Stomach (tissue), 9 donors: ENCODE data around the gene LRIG1. TPM values are rescaled to one million over a fixed set of nuclear protein-coding genes. Genes with fewer than 3 reads are reported as not detected.

Experiments
- DNase-seq, 2 donors: peaks; one replicate each; pipeline versions ENCODE4 v3.0.0 to v3.0.0-alpha.2; 2013 to 2019
- H3K27ac ChIP-seq, 5 donors: fragments of 200-600 bp in 4 of 5; sonication (generic) in 4 of 5; one replicate each; pipeline ENCODE4 v1.5.1; 2013 to 2019; ENCODE audit warnings: mild to moderate bottlenecking in 1 of 5, moderate library complexity in 1 of 5
- H3K27me3 ChIP-seq, 3 donors: fragments of 200-600 bp; sonication (generic); one replicate each; pipeline ENCODE4 v1.5.1; 2017 to 2019; ENCODE audit warnings: mixed run types in 1 of 3
- H3K36me3 ChIP-seq, 4 donors: fragments of 200-600 bp; sonication (generic); 1 replicate in 3 of 4; 2 replicates in 1 of 4; pipeline ENCODE4 v1.5.1; 2016 to 2019
- H3K4me1 ChIP-seq, 4 donors: fragments of 200-600 bp; sonication (generic); one replicate each; pipeline ENCODE4 v1.5.1; 2016 to 2019
- H3K4me3 ChIP-seq, 4 donors: fragments of 200-600 bp; sonication (generic) in 3 of 4; one replicate each; pipeline ENCODE4 v1.5.1; 2016 to 2019; ENCODE audit warnings: mild to moderate bottlenecking in 1 of 4
- H3K9me3 ChIP-seq, 4 donors: fragments of 200-600 bp; sonication (generic); one replicate each; pipeline ENCODE4 v1.5.1; 2016 to 2019
- CTCF ChIP-seq, 7 experiments: fragments of 450-650 bp in 4 of 7; fragments of 200-600 bp in 3 of 7; sonication (generic) in 3 of 7; IDR thresholded peaks; one replicate each; pipeline ENCODE4 v1.5.1; 2016 to 2019; ENCODE audit warnings: antibody characterized with exemption in 7 of 7, control low read depth in 2 of 7, mild to moderate bottlenecking in 1 of 7
- EP300 ChIP-seq: sonication (generic); formaldehyde crosslinking; IDR thresholded peaks from one replicate; pipeline ENCODE4 v1.6.1; 2017; ENCODE audit warnings: antibody characterized with exemption
- POLR2A ChIP-seq, 4 donors: fragments of 450-650 bp; IDR thresholded peaks; one replicate each; pipeline ENCODE4 v1.6.1; 2016; ENCODE audit warnings: antibody characterized with exemption in 4 of 4, control low read depth in 2 of 4, mild to moderate bottlenecking in 1 of 4, moderate library complexity in 1 of 4
- POLR2AphosphoS5 ChIP-seq, 3 donors: sonication (generic); formaldehyde crosslinking; IDR thresholded peaks; one replicate each; pipeline ENCODE4 v1.6.1; 2016; ENCODE audit warnings: antibody characterized with exemption in 3 of 3
- WGBS, 5 donors: extraction: QIAGEN DNeasy Blood & Tissue Kit in 3 of 5; methylation state at CpG; one replicate each; pipeline versions ENCODE4 v1.1.5 to v1.1.7; 2013 to 2018; 5-methylcytosine and 5-hydroxymethylcytosine counted together
- intact Hi-C: fragments of 100-400 bp; cut with DNase I; formaldehyde crosslinking; loops from one replicate; pipeline ENCODE4 v1.15.1; 2023; ENCODE audit warnings: low total_unique reads
- polyA plus RNA-seq, 3 donors: library from polyadenylated mRNA; stranded (reverse); fragments of 200-250 nt; gene quantifications; one replicate each; pipeline ENCODE4 v1.2.3, GENCODE V29; 2013
- total RNA-seq, 5 donors: library from RNA; depleted of rRNA; stranded (reverse); fragments of >200 nt; gene quantifications; one replicate each; pipeline versions ENCODE4 v1.1.0 to v1.2.3, GENCODE V29; 2014 to 2016
- donor health status: healthy with polysubstance abuse.
- donor health status: Bipolar disorder and iron deficiency.
- donor health status: healthy.

The LRIG1 gene
- total and polyA plus RNA-seq, 8 donors = 20.2 to 278 (median 87.0) TPM

- WGBS, 5 donors = 78 to 93% (median 89%) methylated on average over 8 of the region's 8 CpGs
- peak overlapping the region in 4 of 5 donors; percentile 27 to 81 (median 48) for H3K27ac ChIP-seq
- intact Hi-C loops = no loop called here
- H3K9me3 ChIP-seq = no peaks in the 10 kb centered on the region
- H3K4me1 ChIP-seq = peaks cover 32 to 98% (median 63%) of the 10 kb centered on the region in 4 donors
- DNase-seq = no peak
- peaks cover 0 to 9% (median 8%) of the 10 kb centered on the region in 4 donors for H3K36me3 ChIP-seq
- no peaks in the 10 kb centered on the region for H3K27me3 ChIP-seq
- TF ChIP-seq POLR2AphosphoS5 (IDR thresholded peaks at IDR 0.05) (no peak), CTCF (IDR thresholded peaks at IDR 0.05) (no peak), POLR2A (IDR thresholded peaks at IDR 0.05) (no peak), EP300 (no peak)
- no peak overlapping the region for H3K4me3 ChIP-seq
Observed at GRCh38 chr3:66430876-66431275, 69.9 kb downstream of the LRIG1 start.

DNA sequence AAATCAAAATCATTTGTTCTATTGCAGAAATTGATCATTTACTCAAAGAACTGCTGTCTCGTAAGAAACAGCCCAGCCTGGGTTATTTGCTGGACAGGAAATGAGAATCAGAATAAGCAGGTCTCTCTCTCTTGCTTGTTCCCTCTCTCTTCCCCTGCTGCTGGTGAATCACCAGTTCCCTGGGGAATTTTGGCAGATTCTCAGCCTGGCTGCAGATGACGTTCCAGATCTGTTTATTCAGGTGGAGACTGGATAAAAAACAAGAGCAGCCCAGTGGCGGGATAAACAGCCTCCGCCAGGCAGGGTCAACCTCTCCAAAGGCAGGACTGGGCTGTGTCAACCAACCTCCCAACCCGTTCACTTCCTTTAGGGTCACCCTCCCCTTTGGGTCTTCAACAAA, 72.1 kb downstream of the LRIG1 start:
- no peak for TF ChIP-seq POLR2A (IDR thresholded peaks at IDR 0.05)
- TF ChIP-seq EP300 = peak; percentile 16
- TF ChIP-seq POLR2AphosphoS5 (IDR thresholded peaks at IDR 0.05) = peak; percentile 55 to 84 (median 56)
- Histone ChIP-seq H3K27me3 (no peaks in the 10 kb centered on the region), H3K4me3 (no peak overlapping the region), H3K9me3 (no peaks in the 10 kb centered on the region), H3K36me3 (peaks cover 0 to 9% (median 6%) of the 10 kb centered on the region in 4 donors), H3K27ac (peak overlapping the region in 4 of 5 donors; percentile 52 to 81 (median 67)), H3K4me1 (peaks cover 50 to 100% (median 75%) of the 10 kb centered on the region in 4 donors)
- WGBS, 5 donors = 7 to 22% (median 18%) methylated on average over 5 of the region's 5 CpGs
- peak; percentile 76 to 84 for DNase-seq
- intact Hi-C loops = no loop called here

DNA sequence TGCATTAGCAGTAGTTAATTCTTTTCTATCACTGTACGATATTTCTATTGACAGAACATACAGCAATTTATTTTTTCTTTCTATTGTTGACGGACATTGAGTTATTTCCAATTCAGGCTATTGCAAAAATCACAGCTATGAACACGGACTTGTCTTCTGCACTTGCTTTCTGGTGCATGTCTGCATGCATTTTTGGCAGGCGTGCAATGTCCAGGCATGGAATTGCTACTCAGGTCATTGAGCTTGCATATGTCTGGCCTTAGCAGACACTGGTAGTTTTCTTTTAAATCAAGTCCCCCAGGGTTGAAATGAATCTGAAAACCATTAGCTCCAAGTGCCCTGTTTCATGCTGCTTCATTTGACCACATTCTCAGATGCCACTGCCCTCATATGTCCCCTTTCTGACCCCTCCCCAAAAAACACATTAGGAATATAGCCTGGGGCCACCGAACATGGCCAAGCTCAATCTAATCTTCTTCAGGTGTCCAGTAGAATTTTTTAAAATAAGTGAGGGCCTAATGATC, 72.8 kb downstream of the LRIG1 start:
- Histone ChIP-seq H3K4me1 (peaks cover 45 to 97% (median 68%) of the 10 kb centered on the region in 4 donors), H3K27ac (peak overlapping the region in 4 of 5 donors; percentile 52 to 81 (median 67))
- WGBS, 5 donors = 51 to 62% (median 55%) methylated on average over 5 of the region's 5 CpGs

DNA sequence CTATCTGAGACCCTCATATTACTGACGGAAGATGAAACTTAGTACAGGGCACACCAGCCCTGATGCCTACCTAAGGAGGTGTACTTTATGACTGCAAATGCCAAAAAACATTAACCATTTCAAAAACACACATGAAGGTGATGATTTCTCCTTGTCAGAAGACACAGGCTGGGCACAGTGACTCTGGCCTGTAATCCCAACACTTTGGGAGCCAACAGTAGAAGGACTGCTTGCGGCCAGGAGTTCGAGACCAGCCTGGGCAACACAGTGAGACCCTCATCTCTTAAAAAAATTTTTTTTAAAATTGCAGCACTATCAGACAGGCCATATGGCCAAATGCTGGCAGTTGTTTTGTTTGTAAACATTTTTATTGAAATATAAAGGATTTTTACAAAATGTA, 73.5 kb downstream of the LRIG1 start:
- Histone ChIP-seq H3K36me3 (peaks cover 0 to 6% (median 4%) of the 10 kb centered on the region in 4 donors), H3K9me3 (peaks cover 0 to under 1% (median 0%) of the 10 kb centered on the region in 4 donors), H3K4me3 (no peak overlapping the region), H3K4me1 (peaks cover 41 to 91% (median 64%) of the 10 kb centered on the region in 4 donors), H3K27me3 (no peaks in the 10 kb centered on the region), H3K27ac (peak overlapping the region in 3 of 5 donors; percentile 10 to 81 (median 72))
- TF ChIP-seq EP300 = no peak
- TF ChIP-seq POLR2A (IDR thresholded peaks at IDR 0.05) = no peak
- no peak for TF ChIP-seq CTCF (IDR thresholded peaks at IDR 0.05)
- no peak for TF ChIP-seq POLR2AphosphoS5 (IDR thresholded peaks at IDR 0.05)
- WGBS, 5 donors = 92 to 96% (median 93%) methylated on average over 3 of the region's 3 CpGs
- intact Hi-C loops = no loop called here
- DNase-seq = no peak

More for the DNA sequence above, 72.8 kb downstream of the LRIG1 start:
- no peak for TF ChIP-seq EP300
- no peak for TF ChIP-seq POLR2AphosphoS5 (IDR thresholded peaks at IDR 0.05)
- no peak for TF ChIP-seq POLR2A (IDR thresholded peaks at IDR 0.05)
- no peak for TF ChIP-seq CTCF (IDR thresholded peaks at IDR 0.05)
- H3K4me3 ChIP-seq = no peak overlapping the region
- H3K9me3 ChIP-seq = no peaks in the 10 kb centered on the region
- no peaks in the 10 kb centered on the region for H3K27me3 ChIP-seq
- H3K36me3 ChIP-seq = peaks cover 0 to 9% (median 6%) of the 10 kb centered on the region in 4 donors
- intact Hi-C loops = no loop called here
- no peak for DNase-seq

- peak overlapping the region in 4 of 5 donors; percentile 2 to 81 (median 66) for H3K27ac ChIP-seq
- no peak for DNase-seq
- peaks cover 37 to 79% (median 58%) of the 10 kb centered on the region in 4 donors for H3K4me1 ChIP-seq
- H3K27me3 ChIP-seq = no peaks in the 10 kb centered on the region
- H3K36me3 ChIP-seq = peaks cover 0 to 11% (median 0%) of the 10 kb centered on the region in 4 donors
- peaks cover 0 to 11% (median 10%) of the 10 kb centered on the region in 4 donors for H3K9me3 ChIP-seq
- TF ChIP-seq POLR2A (IDR thresholded peaks at IDR 0.05) (no peak), POLR2AphosphoS5 (IDR thresholded peaks at IDR 0.05) (no peak), EP300 (no peak), CTCF (IDR thresholded peaks at IDR 0.05) (no peak)
- H3K4me3 ChIP-seq = no peak overlapping the region
- WGBS, 5 donors = 74 to 80% (median 77%) methylated on average over 1 of the region's 1 CpG
- intact Hi-C loops = no loop called here
Observed at GRCh38 chr3:66426135-66426534, 74.7 kb downstream of the LRIG1 start.
